H1 (cell line): ENCODE results near the gene MYO3A. TPM values are rescaled to one million over a fixed set of nuclear protein-coding genes. Genes with fewer than 3 reads are reported as not detected.

Source experiments
- CTCF ChIA-PET: fragments of 300-600 bp; sonication (Branson Sonifier 250); formaldehyde crosslinking; loops from one replicate; lab custom pipeline; 2021; ENCODE audit not compliant: partially characterized antibody; lab: Charles Lee
- POLR2A ChIA-PET: fragments of 300-600 bp; sonication (Branson Sonifier 250); formaldehyde crosslinking; loops from one replicate; lab custom pipeline; 2021; ENCODE audit warnings: inconsistent platforms; ENCODE audit not compliant: partially characterized antibody; lab: Charles Lee
- DNase-seq, 2 experiments: peaks; one replicate each; pipeline versions ENCODE4 v3.0.0 to v3.0.0-alpha.2; 2010 to 2022; ENCODE audit warnings: low spot score in 2 of 2, low read depth in 1 of 2, mixed read lengths in 1 of 2
- FAIRE-seq: peaks from 2 replicates; lab custom pipeline; 2011; peaks lifted over from hg19 to GRCh38; lab: Jason Lieb, UNC
- H2AFZ ChIP-seq: 2 replicates; pipeline ENCODE4 v1.8.1; 2012; ENCODE audit warnings: low read length, inconsistent platforms
- H2AK5ac ChIP-seq: 2 replicates; pipeline ENCODE4 v1.6.1; 2013; ENCODE audit warnings: low read depth, low read length
- H2BK120ac ChIP-seq: replicated peaks from 2 replicates; pipeline ENCODE3; 2013; ENCODE audit warnings: low read depth, low read length, inconsistent platforms
- H2BK12ac ChIP-seq: 2 replicates; pipeline ENCODE4 v1.6.1; 2013; ENCODE audit warnings: low read depth, low read length
- H2BK15ac ChIP-seq: 2 replicates; pipeline ENCODE4 v1.6.1; 2013; ENCODE audit warnings: low read length
- H2BK20ac ChIP-seq: 2 replicates; pipeline ENCODE4 v1.6.1; 2013; ENCODE audit warnings: low read length
- H2BK5ac ChIP-seq: 2 replicates; pipeline ENCODE4 v1.6.1; 2013; ENCODE audit warnings: low read depth, low read length
- H3K14ac ChIP-seq: 2 replicates; pipeline ENCODE4 v1.6.1; 2013; ENCODE audit warnings: inconsistent platforms; ENCODE audit not compliant: insufficient read length
- H3K18ac ChIP-seq: 2 replicates; pipeline ENCODE4 v1.6.1; 2013; ENCODE audit warnings: low read length; ENCODE audit errors: extremely low read depth
- H3K23ac ChIP-seq: 2 replicates; pipeline ENCODE4 v1.6.1; 2013; ENCODE audit warnings: inconsistent platforms; ENCODE audit not compliant: insufficient read length
- H3K23me2 ChIP-seq: 2 replicates; pipeline ENCODE4 v1.6.1; 2013; ENCODE audit warnings: low read depth, low read length
- H3K27ac ChIP-seq: 2 replicates; pipeline ENCODE4 v1.6.1; 2011; ENCODE audit warnings: low read depth, low read length, inconsistent platforms
- H3K27me3 ChIP-seq, 4 experiments: replicated peaks in 1 of 4; 1 replicate in 1 of 4; 2 replicates in 3 of 4; pipeline versions ENCODE4 v1.6.1 to v1.8.1; 2011 to 2013; ENCODE audit warnings: low read length in 3 of 4, mild to moderate bottlenecking in 3 of 4, inconsistent platforms in 2 of 4, mixed read lengths in 2 of 4, moderate library complexity in 1 of 4; ENCODE audit not compliant: control insufficient read depth in 3 of 4, insufficient read depth in 3 of 4; ENCODE audit errors: extremely low read depth in 1 of 4
- H3K36me3 ChIP-seq, 4 experiments: 2 replicates each; pipeline versions ENCODE4 v1.6.1 to v1.8.1; 2011 to 2013; ENCODE audit warnings: mild to moderate bottlenecking in 4 of 4, low read length in 3 of 4, moderate library complexity in 2 of 4, control low read depth in 1 of 4, inconsistent platforms in 1 of 4; ENCODE audit not compliant: insufficient read depth in 4 of 4, control insufficient read depth in 2 of 4
- H3K4ac ChIP-seq: replicated peaks from 2 replicates; pipeline ENCODE3; 2013; ENCODE audit warnings: low read length, low read depth, mixed read lengths, inconsistent platforms; ENCODE audit not compliant: insufficient read length
- H3K4me1 ChIP-seq, 4 experiments: replicated peaks in 1 of 4; 1 replicate in 1 of 4; 2 replicates in 3 of 4; pipeline versions ENCODE4 v1.6.1 to v1.8.1; 2011 to 2013; ENCODE audit warnings: low read length in 3 of 4, inconsistent platforms in 2 of 4, mixed read lengths in 1 of 4; ENCODE audit not compliant: insufficient read depth in 4 of 4, control insufficient read depth in 3 of 4
- H3K4me2 ChIP-seq, 2 experiments: 2 replicates each; pipeline versions ENCODE4 v1.6.1 to v1.8.1; 2011 to 2013; ENCODE audit warnings: low read depth in 2 of 2, low read length in 2 of 2, control low read depth in 1 of 2, inconsistent platforms in 1 of 2, mild to moderate bottlenecking in 1 of 2; ENCODE audit not compliant: insufficient read depth in 1 of 2
- H3K4me3 ChIP-seq, 4 experiments: fragments of 200-600, 300-600 bp in 1 of 4; sonication (generic), shearing (Covaris generic), sonication (Bioruptor Twin) in 1 of 4; 2 replicates each; pipeline versions ENCODE4 v1.5.1 to v1.8.1; 2011 to 2016; ENCODE audit warnings: low read length in 4 of 4, low read depth in 3 of 4, control low read depth in 2 of 4, inconsistent platforms in 2 of 4, mild to moderate bottlenecking in 2 of 4, mixed read lengths in 1 of 4, moderate library complexity in 1 of 4; ENCODE audit not compliant: insufficient read depth in 2 of 4; ENCODE audit errors: extremely low read depth in 1 of 4
- H3K56ac ChIP-seq: replicated peaks from 2 replicates; pipeline ENCODE3; 2013; ENCODE audit warnings: low read depth, mild to moderate bottlenecking, mixed read lengths, low read length, inconsistent platforms; ENCODE audit not compliant: insufficient read length
- H3K79me1 ChIP-seq: 2 replicates; pipeline ENCODE4 v1.6.1; 2013; ENCODE audit warnings: low read depth, low read length, control low read depth
- H3K79me2 ChIP-seq, 2 experiments: 2 replicates each; pipeline versions ENCODE4 v1.6.1 to v1.8.1; 2012 to 2013; ENCODE audit warnings: low read length in 2 of 2, mild to moderate bottlenecking in 2 of 2, inconsistent platforms in 1 of 2; ENCODE audit not compliant: insufficient read depth in 2 of 2, control insufficient read depth in 1 of 2
- H3K9ac ChIP-seq, 4 experiments: replicated peaks in 1 of 4; 1 replicate in 1 of 4; 2 replicates in 3 of 4; pipeline versions ENCODE4 v1.6.1 to v1.8.1; 2011 to 2013; ENCODE audit warnings: low read depth in 3 of 4, low read length in 3 of 4, control low read depth in 2 of 4, mild to moderate bottlenecking in 2 of 4, moderate library complexity in 2 of 4, inconsistent platforms in 1 of 4; ENCODE audit errors: extremely low read depth in 1 of 4
- H3K9me3 ChIP-seq, 2 experiments: 2 replicates each; pipeline versions ENCODE4 v1.6.1 to v1.8.1; 2012 to 2013; ENCODE audit warnings: mild to moderate bottlenecking in 2 of 2, moderate library complexity in 2 of 2, control low read depth in 1 of 2, inconsistent platforms in 1 of 2, low read depth in 1 of 2, low read length in 1 of 2, mixed read lengths in 1 of 2; ENCODE audit not compliant: insufficient read depth in 2 of 2
- H4K20me1 ChIP-seq, 2 experiments: replicated peaks in 1 of 2; 2 replicates each; pipeline versions ENCODE3 to v1.8.1; 2011 to 2013; ENCODE audit warnings: inconsistent platforms in 2 of 2, low read length in 2 of 2, mild to moderate bottlenecking in 1 of 2; ENCODE audit not compliant: insufficient read depth in 2 of 2, control insufficient read depth in 1 of 2
- H4K5ac ChIP-seq: 2 replicates; pipeline ENCODE4 v1.6.1; 2013; ENCODE audit warnings: low read length, low read depth, mixed read lengths, inconsistent platforms; ENCODE audit not compliant: insufficient read length
- H4K8ac ChIP-seq: 2 replicates; pipeline ENCODE4 v1.8.0; 2013; ENCODE audit warnings: mild to moderate bottlenecking, moderate library complexity, low read length, inconsistent platforms; ENCODE audit not compliant: insufficient read depth; ENCODE audit errors: extremely low read depth
- H4K91ac ChIP-seq: replicated peaks from 2 replicates; pipeline ENCODE3; 2013; ENCODE audit warnings: low read length, mixed read lengths, inconsistent platforms; ENCODE audit not compliant: insufficient read length
- ATF3 ChIP-seq: IDR thresholded peaks from 2 replicates; pipeline ENCODE4 v1.6.1; 2011; ENCODE audit warnings: low read depth, mild to moderate bottlenecking, low read length; ENCODE audit not compliant: insufficient read depth
- BACH1 ChIP-seq: IDR thresholded peaks from 2 replicates; pipeline ENCODE4 v1.6.1; 2012; ENCODE audit warnings: low read length, improper control_type of control experiment
- EP300 ChIP-seq, 2 experiments: IDR thresholded peaks; 1 replicate in 1 of 2; 2 replicates in 1 of 2; pipeline ENCODE4 v1.6.1; 2011 to 2012; ENCODE audit warnings: low read depth in 2 of 2, low read length in 2 of 2, mild to moderate bottlenecking in 2 of 2, borderline replicate concordance in 1 of 2, inconsistent platforms in 1 of 2, moderate library complexity in 1 of 2
- HDAC6 ChIP-seq: IDR thresholded peaks from one replicate; pipeline ENCODE4 v1.7.1; 2012; ENCODE audit warnings: low read depth, mild to moderate bottlenecking, inconsistent platforms, low read length, moderate library complexity
- KDM4A ChIP-seq: IDR thresholded peaks from one replicate; pipeline ENCODE4 v1.7.1; 2012; ENCODE audit warnings: low read depth, mild to moderate bottlenecking, moderate library complexity, low read length, inconsistent platforms; ENCODE audit not compliant: severe bottlenecking
- NRF1 ChIP-seq: IDR thresholded peaks from 2 replicates; pipeline ENCODE4 v1.6.1; 2011; ENCODE audit warnings: mild to moderate bottlenecking, low read depth, low read length, improper control_type of control experiment
- RNF2 ChIP-seq: fragments of 200-900, 300-1000 bp; sonication (generic); IDR thresholded peaks from 2 replicates; pipeline ENCODE4 v1.7.1; 2016; ENCODE audit warnings: borderline replicate concordance, low read depth, mild to moderate bottlenecking, antibody characterized with exemption, low read length; ENCODE audit not compliant: poor library complexity, severe bottlenecking; ENCODE audit errors: missing control alignments
- SIN3A ChIP-seq, 2 experiments: IDR thresholded peaks in 1 of 2; conservative IDR thresholded peaks in 1 of 2; 2 replicates each; pipeline ENCODE4 v1.6.1; 2011 to 2012; ENCODE audit warnings: low read length in 2 of 2, improper control_type of control experiment in 1 of 2, low read depth in 1 of 2, mild to moderate bottlenecking in 1 of 2
- SP1 ChIP-seq: IDR thresholded peaks from 2 replicates; pipeline ENCODE4 v1.6.1; 2011; ENCODE audit warnings: low read depth, low read length
- SP2 ChIP-seq: IDR thresholded peaks from 2 replicates; pipeline ENCODE4 v1.6.1; 2012; ENCODE audit warnings: mild to moderate bottlenecking, low read length, inconsistent platforms
- SUZ12 ChIP-seq: fragments of 200-600 bp; sonication (generic); IDR thresholded peaks from 2 replicates; pipeline ENCODE4 v1.6.1; 2012; ENCODE audit warnings: mild to moderate bottlenecking, inconsistent platforms, low read length, moderate library complexity, mixed read lengths
- TBP ChIP-seq: IDR thresholded peaks from 2 replicates; pipeline ENCODE4 v1.6.1; 2011; ENCODE audit warnings: low read depth, low read length, improper control_type of control experiment
- TCF12 ChIP-seq: IDR thresholded peaks from 2 replicates; pipeline ENCODE4 v1.6.1; 2011; ENCODE audit warnings: low read depth, mild to moderate bottlenecking, low read length
- YY1 ChIP-seq: IDR thresholded peaks from 2 replicates; pipeline ENCODE4 v1.6.1; 2011; ENCODE audit warnings: low read depth, mild to moderate bottlenecking, low read length
- WGBS, 2 experiments: shearing (Covaris generic) in 1 of 2; methylation state at CpG; one replicate each; pipeline versions ENCODE4 v1.1.6 to v1.1.7; 2013 to 2015; ENCODE audit warnings: low lambda C conversion rate in 2 of 2, mixed read lengths in 2 of 2, inconsistent platforms in 1 of 2, low coverage in 1 of 2, missing lambda C conversion rate in 1 of 2; ENCODE audit not compliant: insufficient replicate concordance in 2 of 2, insufficient coverage in 1 of 2, insufficient read length in 1 of 2; ENCODE audit errors: extremely low coverage in 1 of 2, missing lambda C conversion rate in 1 of 2; 5-methylcytosine and 5-hydroxymethylcytosine counted together
- polyA plus RNA-seq, 7 experiments: library from polyadenylated mRNA; depleted of rRNA in 3 of 7; stranded (reverse) in 5 of 7; unstranded in 2 of 7; fragments of >200 nt in 5 of 7; fragments of 200-250 nt in 2 of 7; gene quantifications; 1 replicate in 5 of 7; 2 replicates in 1 of 7; 4 replicates in 1 of 7; pipeline versions ENCODE4 v1.2.1 to v1.2.3, GENCODE V29; 2011 to 2013; ENCODE audit warnings: missing spikeins in 2 of 7, mixed read lengths in 2 of 7
- total RNA-seq: library from RNA; stranded (reverse); fragmentation: NEBNext Ultra II Directional; extraction: Animal tissue kit (Norgen Biotek cat#: 25700); gene quantifications from 2 replicates; pipeline ENCODE4 v1.2.1, GENCODE V29; 2021

The MYO3A gene
- total and polyA plus RNA-seq, 2 of the 8 experiments (the other 6 are each of a cell fraction or from before 2014, with no cell fraction given): 3.9 to 5.3 TPM

- no peak overlapping the region for H4K5ac ChIP-seq
- no peak overlapping the region for H2BK15ac ChIP-seq
- ChIA-PET POLR2A (no interaction called here), CTCF (interaction anchor here (0.9 to 1.2 kb wide), 4 partner anchors 17 to 480 kb away, joined by 3 to 4 read pairs (median 3); no protein-coding TSS in a partner anchor)
- H3K18ac ChIP-seq: no peak overlapping the region
- H3K4me2 ChIP-seq: no peak overlapping the region
- H4K20me1 ChIP-seq: no peaks in the 10 kb centered on the region
- no peaks in the 10 kb centered on the region for H3K36me3 ChIP-seq
- no peak for DNase-seq
- H4K8ac ChIP-seq: no peak overlapping the region
- no peaks in the 10 kb centered on the region for H3K79me2 ChIP-seq
- no peak overlapping the region for H2AK5ac ChIP-seq
- FAIRE-seq: no peak
- H3K9ac ChIP-seq: no peak overlapping the region
- H3K4me1 ChIP-seq: peaks cover 0 to 7% (median 2%) of the 10 kb centered on the region in 4 experiments; a peak in 2 of 7 replicates
- H3K27ac ChIP-seq: no peak overlapping the region
- H3K56ac ChIP-seq: no peak overlapping the region
- H3K14ac ChIP-seq: no peak overlapping the region
- H2BK12ac ChIP-seq: no peak overlapping the region
- no peak overlapping the region for H2BK20ac ChIP-seq
- no peak overlapping the region for H2BK120ac ChIP-seq
- no peak overlapping the region for H2AFZ ChIP-seq
- H3K23ac ChIP-seq: no peak overlapping the region
- no peaks in the 10 kb centered on the region for H3K23me2 ChIP-seq
- H3K27me3 ChIP-seq: no peaks in the 10 kb centered on the region
- no peaks in the 10 kb centered on the region for H3K9me3 ChIP-seq
- H2BK5ac ChIP-seq: no peak overlapping the region
- no peak overlapping the region for H3K4ac ChIP-seq
- no peaks in the 10 kb centered on the region for H3K79me1 ChIP-seq
- no peak overlapping the region for H4K91ac ChIP-seq
- WGBS, 2 experiments: 72% methylated on average over 2 of the region's 2 CpGs; no CpG with 5 or more reads in 1 of the 2 experiments
- H3K4me3 ChIP-seq: no peak overlapping the region
- TF ChIP-seq BACH1: no peak
- TF ChIP-seq SIN3A (conservative IDR thresholded peaks at IDR 0.05 in 1 of 2, IDR thresholded peaks at IDR 0.05 in 1 of 2; ENCODE audit: low read depth in 1 of 2, low read length in 2 of 2): no peak
- TF ChIP-seq RNF2: no peak
- no peak for TF ChIP-seq YY1
- no peak for TF ChIP-seq EP300 (IDR thresholded peaks at IDR 0.05; ENCODE audit: borderline replicate concordance in 1 of 2, low read depth in 2 of 2, low read length in 2 of 2)
- TF ChIP-seq SP1: no peak
- TF ChIP-seq TBP: no peak
- TF ChIP-seq HDAC6: no peak
- TF ChIP-seq ATF3: no peak
- TF ChIP-seq KDM4A: no peak
- TF ChIP-seq SUZ12: no peak
- TF ChIP-seq NRF1: no peak
- no peak for TF ChIP-seq SP2
- no peak for TF ChIP-seq TCF12
These were observed 304.3 kb downstream of the MYO3A start for GRCh38 chr10:26238378-26238777.
